GM12801 (cell line): ENCODE results near the gene SNRPD1.

Source experiments
- CTCF ChIP-seq: IDR thresholded peaks from one replicate; pipeline ENCODE4 v1.5.1; 2011; ENCODE audit warnings: control low read depth; ENCODE audit not compliant: insufficient read length; ENCODE audit errors: extremely low read depth

The SNRPD1 gene

GRCh38 chr18:21653361-21653760 lies 41.2 kb downstream of the SNRPD1 start:
- no peak for TF ChIP-seq CTCF

- TF ChIP-seq CTCF = no peak
These were observed 44.3 kb downstream of the SNRPD1 start for GRCh38 chr18:21656402-21656801.

GRCh38 chr18:21660078-21660477 lies 48.0 kb downstream of the SNRPD1 start:
- no peak for TF ChIP-seq CTCF

GRCh38 chr18:21662581-21662980 lies 50.5 kb downstream of the SNRPD1 start:
- no peak for TF ChIP-seq CTCF

- TF ChIP-seq CTCF = no peak
These were observed 51.5 kb downstream of the SNRPD1 start for GRCh38 chr18:21663578-21663977.

GRCh38 chr18:21664069-21664468 lies 52.0 kb downstream of the SNRPD1 start:
- no peak for TF ChIP-seq CTCF

- no peak for TF ChIP-seq CTCF
These were observed 57.7 kb downstream of the SNRPD1 start for GRCh38 chr18:21669736-21670285.
